G401 (cell line): ENCODE data around the gene VPS33B. TPM values are rescaled to one million over a fixed set of nuclear protein-coding genes. Genes with fewer than 3 reads are reported as not detected.
"Not testable (repeated sequence)": the region's sequence is repeated elsewhere in the genome, so short reads cannot be mapped to it uniquely, and the experiment has no call there.

Experiments
- DNase-seq: peaks from one replicate; pipeline ENCODE4 v3.0.0-alpha.2; 2015; ENCODE audit warnings: low spot score
- in situ Hi-C: cut with HindIII; loops from 2 replicates; pipeline ENCODE4 v1.10.0; 2016; ENCODE audit warnings: low sequenced_read_pairs, mixed read lengths
- total RNA-seq: library from RNA; depleted of rRNA; stranded (reverse); fragments of >200 nt; shearing (Covaris generic); gene quantifications from 2 replicates; pipeline ENCODE4 v1.2.3, GENCODE V29; 2014

The VPS33B gene
- total RNA-seq, 1 experiment from 2014 or later: 12.8 TPM

- in situ Hi-C loops: no loop called here
- no peak for DNase-seq
Measured at GRCh38 chr15:91039996-91040395, 17.6 kb upstream of the VPS33B start.

GRCh38 chr15:91032919-91033803, 10.8 kb upstream of the VPS33B start:
- in situ Hi-C loops: no loop called here

GRCh38 chr15:91031796-91032195, 9.4 kb upstream of the VPS33B start:
- no peak for DNase-seq
- in situ Hi-C loops: no loop called here

More at GRCh38 chr15:91032919-91033803, 10.8 kb upstream of the VPS33B start:
- peak; percentile 47 for DNase-seq

- no peak for DNase-seq
- in situ Hi-C loops: no loop called here
Measured at GRCh38 chr15:91027677-91028076, 5.3 kb upstream of the VPS33B start.

GRCh38 chr15:91023720-91024119, 1.3 kb upstream of the VPS33B start:
- in situ Hi-C loops: no loop called here
- DNase-seq: no peak

GRCh38 chr15:91022832-91023129, 387 bp upstream of the VPS33B start:
- in situ Hi-C loops: no loop called here
- no peak for DNase-seq

- no peak for DNase-seq
- in situ Hi-C loops: no loop called here
Measured at GRCh38 chr15:91021516-91022074, 799 bp downstream of the VPS33B start.

- in situ Hi-C loops: no loop called here
- no peak for DNase-seq
Measured at GRCh38 chr15:91018158-91018557, 4.2 kb downstream of the VPS33B start.

- DNase-seq: no peak
- in situ Hi-C loops: no loop called here
Measured at GRCh38 chr15:91017716-91018115, 4.7 kb downstream of the VPS33B start.

GRCh38 chr15:91013701-91014100, 8.7 kb downstream of the VPS33B start:
- DNase-seq, in situ Hi-C loops: not testable (repeated sequence)

GRCh38 chr15:91007266-91007665, 15.1 kb downstream of the VPS33B start:
- in situ Hi-C loops: no loop called here

GRCh38 chr15:91001209-91001608, 21.2 kb downstream of the VPS33B start:
- in situ Hi-C loops: no loop called here
- no peak for DNase-seq

More at GRCh38 chr15:91007266-91007665, 15.1 kb downstream of the VPS33B start:
- no peak for DNase-seq

- in situ Hi-C loops: no loop called here
- DNase-seq: no peak
Measured at GRCh38 chr15:90998737-90999136, 23.7 kb downstream of the VPS33B start.

- DNase-seq: peak; percentile 98
- in situ Hi-C loops: no loop called here
Measured at GRCh38 chr15:90994417-90995311, 27.7 kb downstream of the VPS33B start, which contains the start of gene PRC1. Gene PRC1, minus strand, starts transcription at chr15:90994535. Its CDS starts 118 bp downstream, at chr15:90994417.

- DNase-seq: no peak
- in situ Hi-C loops: no loop called here
Measured at GRCh38 chr15:90994059-90994416, 28.4 kb downstream of the VPS33B start.

GRCh38 chr15:90991587-90992285, 30.7 kb downstream of the VPS33B start:
- in situ Hi-C loops: no loop called here
- no peak for DNase-seq

GRCh38 chr15:90990446-90990845, 31.9 kb downstream of the VPS33B start:
- in situ Hi-C loops: no loop called here
- no peak for DNase-seq

GRCh38 chr15:90989040-90989768, 33.2 kb downstream of the VPS33B start:
- in situ Hi-C loops: no loop called here
- no peak for DNase-seq

GRCh38 chr15:90988296-90988695, 34.1 kb downstream of the VPS33B start:
- in situ Hi-C loops: no loop called here
- DNase-seq: no peak
